M059J (cell line): ENCODE data around the gene SATB1. TPM values are rescaled to one million over a fixed set of nuclear protein-coding genes. Genes with fewer than 3 reads are reported as not detected.

Experiments used
- DNase-seq: peaks from one replicate; pipeline ENCODE4 v3.0.0-alpha.2; 2012; ENCODE audit warnings: low read depth
- total RNA-seq: library from RNA; depleted of rRNA; stranded (reverse); fragments of >200 nt; shearing (Covaris generic); gene quantifications from 2 replicates; pipeline ENCODE4 v1.2.3, GENCODE V29; 2014

The SATB1 gene
- total RNA-seq, 1 experiment from 2014 or later = 2.7 TPM

GRCh38 chr3:18401300-18401961 is 23.7 kb downstream of the SATB1 start:
- DNase-seq = no peak

- DNase-seq = no peak
Measured at GRCh38 chr3:18398448-18398847, 26.7 kb downstream of the SATB1 start.

- no peak for DNase-seq
Measured at GRCh38 chr3:18396428-18396827, 28.7 kb downstream of the SATB1 start.

- no peak for DNase-seq
Measured at GRCh38 chr3:18394384-18394995, 30.6 kb downstream of the SATB1 start.

- peak; percentile 26 for DNase-seq
Measured at GRCh38 chr3:18393906-18394305, 31.2 kb downstream of the SATB1 start.

- no peak for DNase-seq
Measured at GRCh38 chr3:18390024-18390660, 35.0 kb downstream of the SATB1 start.

- DNase-seq = peak; percentile 17
Measured at GRCh38 chr3:18389108-18389733, 35.9 kb downstream of the SATB1 start.

GRCh38 chr3:18386274-18386890 is 38.8 kb downstream of the SATB1 start:
- DNase-seq = peak; percentile 8

- DNase-seq = no peak
Measured at GRCh38 chr3:18385706-18386105, 39.4 kb downstream of the SATB1 start.

- DNase-seq = no peak
Measured at GRCh38 chr3:18382760-18383369, 42.3 kb downstream of the SATB1 start.

- DNase-seq = no peak
Measured at GRCh38 chr3:18379647-18380046, 45.5 kb downstream of the SATB1 start.

- DNase-seq = no peak
Measured at GRCh38 chr3:18378218-18378617, 46.9 kb downstream of the SATB1 start.

- DNase-seq = no peak
Measured at GRCh38 chr3:18376682-18377081, 48.5 kb downstream of the SATB1 start.

- no peak for DNase-seq
Measured at GRCh38 chr3:18372786-18373405, 52.2 kb downstream of the SATB1 start.

- DNase-seq = no peak
Measured at GRCh38 chr3:18370672-18371071, 54.5 kb downstream of the SATB1 start.

GRCh38 chr3:18369551-18370185 is 55.5 kb downstream of the SATB1 start:
- no peak for DNase-seq

GRCh38 chr3:18366258-18366657 is 58.9 kb downstream of the SATB1 start:
- no peak for DNase-seq

GRCh38 chr3:18363338-18363737 is 61.8 kb downstream of the SATB1 start:
- DNase-seq = no peak

GRCh38 chr3:18357747-18358146 is 67.4 kb downstream of the SATB1 start:
- no peak for DNase-seq

- DNase-seq = no peak
Measured at GRCh38 chr3:18355832-18356231, 69.3 kb downstream of the SATB1 start.

- no peak for DNase-seq
Measured at GRCh38 chr3:18354701-18355100, 70.4 kb downstream of the SATB1 start.
